HG02798 (cell line): ENCODE measurements around the gene ITIH6.
"Not testable (repeated sequence)": the region's sequence is repeated elsewhere in the genome, so short reads cannot be mapped to it uniquely, and the experiment has no call there.

Experiments used
- ATAC-seq: cut with Tn5 transposase; IDR thresholded peaks from one replicate; pipeline ENCODE4 v1.9.1; 2021; ENCODE audit warnings: mild to moderate bottlenecking; ENCODE audit not compliant: unreplicated experiment, poor library complexity

The ITIH6 gene

DNA sequence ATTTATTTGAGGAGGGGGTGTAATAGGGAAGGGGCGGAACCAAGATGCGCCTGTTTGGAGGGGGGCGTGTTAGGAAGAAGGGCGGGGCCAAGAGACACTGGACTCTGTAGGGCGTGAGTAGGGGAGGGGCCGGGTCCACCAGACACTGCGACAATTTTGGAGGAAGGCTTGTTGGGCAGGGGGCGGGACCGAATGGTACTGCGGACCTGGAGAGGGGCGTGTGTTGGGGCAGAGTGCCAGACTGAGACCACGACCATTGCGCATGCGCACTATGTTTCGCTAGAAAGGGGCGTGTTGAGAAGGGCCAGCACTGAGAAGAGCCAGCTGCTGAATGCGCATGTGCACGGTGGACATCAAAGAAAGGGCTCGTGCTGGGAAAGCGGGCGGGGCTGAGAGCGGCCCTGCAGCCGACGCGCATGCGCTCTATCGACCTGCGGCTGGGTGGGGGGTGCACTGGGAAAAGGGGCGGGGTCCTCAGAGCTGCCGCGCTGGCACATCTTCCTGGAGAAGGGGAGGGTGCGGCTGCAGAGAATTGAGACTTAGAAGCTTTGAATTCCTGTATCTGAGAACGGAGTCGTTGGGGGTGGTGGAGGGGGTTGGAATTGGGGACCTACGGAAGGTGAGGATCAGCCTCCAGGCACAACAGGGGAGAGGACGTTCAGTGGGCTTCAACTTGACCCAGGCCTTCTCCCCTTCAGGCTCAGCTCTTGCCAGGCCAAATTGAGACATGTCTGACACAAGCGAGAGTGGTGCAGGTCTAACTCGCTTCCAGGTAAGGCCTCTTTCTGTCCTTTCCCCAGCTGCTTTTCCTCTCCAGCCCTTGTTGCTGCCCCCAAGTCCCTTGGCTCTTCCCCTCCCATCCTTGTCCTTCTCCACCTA, 10.8 kb upstream of the ITIH6 start:
- peak; percentile 90 for ATAC-seq

GRCh38 chrX:54808109-54808604, 10.1 kb upstream of the ITIH6 start:
- ATAC-seq: peak; percentile 23

- no peak for ATAC-seq
Measured at GRCh38 chrX:54807524-54808108, 9.6 kb upstream of the ITIH6 start, which contains the start of gene MAGED2. Gene MAGED2 (plus strand): TSS chrX:54807745. CDS start chrX:54809332, 1,587 bp downstream.

DNA sequence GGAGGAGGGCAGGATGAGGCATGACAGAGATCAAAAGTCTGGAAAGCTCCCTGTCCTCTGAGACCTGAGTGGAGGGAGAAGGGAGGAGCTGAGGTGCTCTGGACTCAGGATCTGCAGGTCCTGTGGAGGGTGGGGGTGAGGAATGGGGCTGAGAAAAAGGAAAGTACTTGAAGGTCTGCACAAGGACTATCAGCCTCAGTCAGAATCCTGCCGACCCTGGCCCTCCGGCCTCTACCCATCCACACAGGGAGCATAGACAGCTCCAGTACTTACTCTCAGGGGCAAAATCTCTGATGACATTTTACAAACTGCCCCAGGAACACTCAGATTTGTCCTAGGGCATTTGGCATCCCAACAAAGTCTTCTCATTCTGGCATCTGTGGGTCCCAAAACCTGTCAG, 991 bp upstream of the ITIH6 start:
- no peak for ATAC-seq

DNA sequence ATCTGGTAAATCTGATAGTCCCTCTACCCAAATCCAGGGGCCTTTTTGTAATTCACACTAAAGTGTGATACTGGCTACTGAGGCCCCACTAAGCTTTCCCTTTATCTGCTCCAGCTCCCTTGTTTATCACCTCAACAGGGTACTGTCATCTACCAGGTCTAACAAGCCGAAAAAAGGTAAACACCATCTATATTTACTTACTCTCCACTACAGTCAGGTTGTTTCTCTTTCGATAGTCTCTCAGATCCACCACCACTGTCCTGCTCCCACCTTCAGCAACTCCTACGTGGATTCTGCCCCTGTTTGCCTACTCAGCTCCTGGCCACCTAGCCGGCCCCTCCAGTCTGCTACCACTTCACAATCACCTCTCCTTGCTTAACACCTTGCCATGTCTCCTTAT, 3.3 kb downstream of the ITIH6 start:
- no peak for ATAC-seq

GRCh38 chrX:54794028-54794427, 4.0 kb downstream of the ITIH6 start:
- ATAC-seq: no peak

- not testable (repeated sequence) for ATAC-seq
Measured at GRCh38 chrX:54789405-54789804, 8.7 kb downstream of the ITIH6 start.

GRCh38 chrX:54788446-54788845, 9.6 kb downstream of the ITIH6 start:
- ATAC-seq: no peak

DNA sequence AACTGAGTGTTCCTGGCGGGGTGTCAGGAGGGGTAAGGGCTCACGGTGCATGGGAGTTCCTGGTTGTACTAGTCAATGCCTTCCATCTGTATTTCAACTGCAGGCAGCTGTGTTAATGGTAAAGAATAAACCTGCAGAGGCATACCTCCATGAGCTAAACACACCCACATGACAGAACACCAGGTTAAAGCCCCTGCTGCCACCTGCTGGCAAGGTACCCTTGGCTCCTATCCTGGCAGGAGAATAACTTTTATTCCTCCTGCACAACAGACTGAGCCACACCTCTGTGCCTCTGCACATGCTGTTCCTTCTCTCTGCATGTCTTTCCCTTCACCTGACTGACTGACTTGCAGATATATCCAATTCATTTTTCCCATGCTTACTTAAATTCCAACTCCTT, 11.1 kb downstream of the ITIH6 start:
- ATAC-seq: peak; percentile 46

GRCh38 chrX:54785901-54786300, 12.2 kb downstream of the ITIH6 start:
- ATAC-seq: no peak

DNA sequence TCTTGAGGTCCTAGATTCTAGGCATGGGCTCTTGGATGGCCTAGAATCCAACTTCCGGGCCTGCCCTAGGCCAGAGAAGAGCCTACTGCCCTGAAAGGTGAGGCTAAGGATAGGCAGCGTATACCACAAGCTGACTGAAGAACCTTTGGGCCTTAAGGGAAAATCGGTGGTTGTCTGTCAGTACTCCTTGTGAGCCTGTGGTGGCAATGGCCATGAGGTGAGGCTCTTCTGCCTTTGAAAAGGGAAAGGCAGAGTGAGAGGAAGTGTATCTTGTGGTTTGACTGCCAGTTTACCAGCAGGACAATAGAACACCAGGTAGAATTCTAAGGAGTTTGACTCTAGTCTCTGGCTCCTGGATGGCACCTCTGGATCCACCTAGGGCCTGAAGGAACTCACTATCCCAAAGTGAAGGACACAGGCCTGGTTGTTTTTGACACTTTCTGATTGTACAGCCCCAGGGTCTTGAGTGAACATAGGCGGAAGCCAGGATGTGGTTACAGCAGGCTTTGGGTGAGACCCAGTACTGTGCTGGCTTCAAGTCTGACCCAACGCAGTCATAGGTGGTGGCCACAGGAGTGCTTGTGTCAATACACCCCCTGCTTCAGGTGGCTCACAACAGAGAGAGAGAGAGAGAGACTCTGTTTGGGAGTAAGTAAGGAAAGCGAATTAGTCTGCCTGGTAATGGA, 20.9 kb downstream of the ITIH6 start:
- ATAC-seq: no peak

- ATAC-seq: no peak
Measured at GRCh38 chrX:54776061-54776460, 22.0 kb downstream of the ITIH6 start.

- ATAC-seq: not testable (repeated sequence)
Measured at GRCh38 chrX:54774391-54775094, 23.5 kb downstream of the ITIH6 start.

DNA sequence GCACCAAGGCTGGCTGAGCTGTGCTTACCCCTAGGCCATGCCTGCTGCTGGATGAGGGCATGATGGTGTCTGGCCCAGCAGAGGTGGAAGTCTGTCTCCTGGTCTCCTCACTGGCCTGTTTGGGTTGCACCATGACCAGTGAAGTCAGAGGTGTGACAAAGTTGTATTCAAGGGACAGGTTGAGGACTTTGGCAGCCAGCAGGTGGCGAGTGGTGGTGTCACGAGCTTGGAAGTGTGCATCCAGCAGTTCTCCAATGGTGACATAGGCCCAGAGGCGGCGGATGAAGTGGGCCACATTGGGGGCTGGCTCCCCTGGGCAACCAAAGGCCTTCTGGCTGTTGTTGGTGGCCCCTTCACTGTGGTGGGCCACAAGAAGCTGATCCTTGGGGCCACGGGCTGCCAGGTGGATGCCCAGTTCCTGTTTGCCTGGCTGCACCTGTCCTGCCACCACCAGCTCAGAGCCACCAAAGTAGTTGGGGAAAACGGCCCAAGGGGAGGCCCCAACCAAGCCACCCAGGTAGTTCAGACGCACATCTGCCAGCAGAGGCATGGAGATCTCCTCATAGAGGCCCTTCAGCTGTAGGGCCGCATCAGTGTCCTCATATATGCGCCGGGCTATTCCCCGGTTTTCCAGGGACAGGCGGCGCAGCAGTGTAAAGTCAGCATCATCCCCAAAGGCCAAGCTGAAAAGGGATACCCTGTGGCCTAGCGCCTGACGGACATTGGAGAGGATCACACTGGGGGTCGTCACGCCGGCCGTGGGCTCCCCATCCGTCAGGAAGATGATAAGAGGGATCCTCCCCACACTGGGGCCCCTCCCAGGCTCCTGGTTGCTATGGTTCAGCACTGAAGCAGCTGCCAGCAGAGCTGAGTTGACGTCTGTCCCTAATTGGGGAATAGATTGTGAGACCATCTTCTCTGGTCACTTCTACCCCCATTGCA, 39.7 kb downstream of the ITIH6 start:
- ATAC-seq: no peak

DNA sequence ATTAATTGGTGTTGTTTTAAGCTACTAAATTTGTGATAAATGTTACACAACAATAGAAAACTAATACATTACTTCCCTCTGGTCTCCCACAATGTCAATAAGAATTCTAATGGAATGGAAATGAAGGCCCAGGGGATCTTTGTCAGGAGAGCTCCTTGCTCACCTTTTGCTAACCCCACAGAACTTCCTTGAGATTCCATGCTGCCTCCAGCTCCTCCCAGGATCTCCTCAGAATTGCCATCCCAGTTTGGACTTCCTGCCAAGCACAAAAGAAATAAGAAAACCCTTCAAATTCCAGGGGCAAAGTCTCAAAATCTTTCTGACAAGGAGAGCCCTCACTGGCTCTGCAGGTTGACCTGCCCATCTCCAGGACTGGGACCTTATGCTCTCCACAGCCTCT, 43.2 kb downstream of the ITIH6 start:
- ATAC-seq: no peak

DNA sequence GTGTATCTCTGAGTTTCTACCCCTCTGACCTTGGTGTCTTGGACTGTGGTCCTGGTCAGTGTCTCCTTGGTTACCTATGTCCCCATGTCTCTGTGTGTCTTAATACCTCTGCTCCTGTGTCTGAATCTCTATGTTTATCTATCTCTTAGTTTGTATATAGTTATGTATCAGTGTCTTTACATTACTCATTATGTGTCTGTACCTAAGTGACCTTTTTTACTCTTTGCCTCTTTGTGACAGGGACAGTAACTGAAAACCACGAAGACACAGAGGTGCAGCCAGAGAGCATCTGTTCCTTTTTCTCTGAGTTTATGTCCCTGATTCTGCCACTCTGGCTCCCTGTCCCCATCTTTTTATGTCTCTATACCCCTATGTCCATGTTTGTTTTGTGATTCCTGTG, 49.4 kb downstream of the ITIH6 start:
- no peak for ATAC-seq

DNA sequence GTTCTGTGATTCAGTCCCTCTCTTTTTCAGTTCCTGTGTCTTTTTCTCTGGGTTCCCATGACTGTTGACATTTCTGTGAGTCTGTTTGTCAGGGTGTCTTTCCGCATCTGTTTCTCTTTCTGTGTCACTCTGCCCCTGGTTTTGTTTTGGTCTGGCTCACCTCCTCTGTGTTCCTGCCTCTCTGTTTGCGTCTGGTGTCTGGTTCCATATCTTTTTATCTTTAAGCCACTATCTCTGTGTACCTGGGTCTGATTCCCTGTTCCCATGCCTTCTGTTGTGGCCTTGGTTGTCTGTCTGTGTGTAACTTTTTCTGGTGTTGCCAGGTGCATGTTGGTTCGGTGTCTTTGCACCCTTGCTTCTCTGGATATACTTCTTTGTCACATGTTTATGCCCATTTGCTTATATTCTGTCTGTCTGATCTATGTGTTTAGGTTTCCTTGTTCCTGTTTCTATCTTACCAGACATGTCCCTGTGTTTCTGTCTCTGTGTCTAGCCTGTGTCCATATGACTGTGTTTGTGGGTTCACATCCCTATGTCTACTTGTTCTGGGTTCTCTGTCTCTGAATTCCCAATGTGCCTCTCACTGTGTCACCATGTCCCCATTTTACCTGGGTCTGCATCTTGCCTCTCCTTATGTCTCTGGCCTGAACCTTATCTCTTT, 50.2 kb downstream of the ITIH6 start:
- no peak for ATAC-seq

DNA sequence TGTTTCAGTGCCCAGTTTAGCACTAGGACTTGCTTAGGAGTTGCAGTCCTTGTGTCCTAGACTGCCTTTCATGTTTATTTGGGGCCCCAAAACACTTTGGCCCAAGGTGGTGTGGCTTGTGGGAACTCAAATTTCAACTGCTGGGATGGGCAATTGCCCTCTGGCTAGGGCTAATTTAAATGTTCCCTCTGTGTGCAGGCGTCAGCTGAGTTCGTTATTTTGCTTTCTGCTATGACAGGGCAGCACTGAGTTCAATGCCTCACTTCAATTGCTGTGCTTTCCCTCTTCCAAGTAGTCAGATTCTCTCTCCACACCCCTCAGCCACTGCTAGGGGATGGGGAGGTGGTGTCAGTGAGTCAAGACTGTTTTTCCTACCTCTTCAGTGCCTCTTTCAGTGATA, 51.1 kb downstream of the ITIH6 start:
- ATAC-seq: no peak

DNA sequence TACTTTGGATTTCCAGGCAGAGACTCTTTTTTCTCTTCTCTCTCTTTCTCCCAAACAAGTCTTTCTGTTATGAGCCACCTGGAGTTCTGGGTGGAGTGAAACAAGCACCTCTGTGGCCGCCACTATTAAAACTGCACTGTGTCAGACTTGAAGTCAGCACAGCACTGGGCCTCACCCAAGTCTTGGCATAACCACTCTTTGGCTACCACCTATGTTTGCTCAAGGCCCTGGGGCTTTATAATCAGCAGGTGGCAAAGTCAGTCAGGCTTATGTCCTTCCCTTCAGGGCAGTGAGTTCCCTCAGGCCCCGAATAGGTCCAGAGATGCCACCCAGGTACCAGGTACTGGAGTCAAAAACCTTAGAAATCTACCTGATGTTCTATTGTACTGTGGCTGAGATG, 52.4 kb downstream of the ITIH6 start:
- no peak for ATAC-seq
